IMR-90 (cell line): ENCODE data around the gene FXYD3. TPM values are rescaled to one million over a fixed set of nuclear protein-coding genes. Genes with fewer than 3 reads are reported as not detected.

ENCODE experiments used
- ATAC-seq: fragments of 200-7000 bp; cut with Tn5 transposase; 2 replicates; pipeline ENCODE4 v1.9.1; 2020; ENCODE audit warnings: low read depth, mild to moderate bottlenecking, moderate library complexity
- Bru-seq: library from RNA; stranded (reverse); fragments of 400-500 nt; gene quantifications from one replicate; lab custom pipeline; 2021; lab: Mats Ljungman, UMichigan
- BruChase-seq, 2 experiments: library from RNA; stranded (reverse); fragments of 400-500 nt; gene quantifications; one replicate each; lab custom pipeline; 2021; lab: Mats Ljungman, UMichigan
- BruUV-seq: library from RNA; stranded (reverse); fragments of 400-500 nt; replicated peaks from 2 replicates; lab custom pipeline; 2021; lab: Mats Ljungman, UMichigan
- CTCF ChIA-PET: fragments of 300-600 bp; formaldehyde crosslinking; extraction: SDS; loops from one replicate; lab custom pipeline; 2021; ENCODE audit warnings: antibody characterized with exemption; lab: Yijun Ruan, JAX
- POLR2A ChIA-PET: fragments of 300-600 bp; sonication (Branson Sonifier 250); formaldehyde crosslinking; loops from one replicate; lab custom pipeline; 2022; ENCODE audit warnings: antibody characterized with exemption; ENCODE audit not compliant: unreplicated experiment; lab: Charles Lee
- DNase-seq: peaks from one replicate; pipeline ENCODE4 v3.0.0; 2013
- H2AFZ ChIP-seq: replicated peaks from 2 replicates; pipeline ENCODE3; 2013; ENCODE audit warnings: low read length, mild to moderate bottlenecking; ENCODE audit not compliant: poor library complexity
- H2AK5ac ChIP-seq: 2 replicates; pipeline ENCODE4 v1.6.1; 2013; ENCODE audit warnings: low read depth, low read length, inconsistent platforms
- H2AK9ac ChIP-seq: replicated peaks from 2 replicates; pipeline ENCODE3; 2013; ENCODE audit warnings: mild to moderate bottlenecking, low read depth, low read length, moderate library complexity; ENCODE audit not compliant: poor library complexity
- H2BK120ac ChIP-seq: 2 replicates; pipeline ENCODE4 v1.6.1; 2013; ENCODE audit warnings: low read depth, low read length, inconsistent platforms
- H2BK15ac ChIP-seq: 3 replicates; pipeline ENCODE4 v1.6.1; 2013; ENCODE audit warnings: low read depth, low read length, inconsistent platforms
- H2BK20ac ChIP-seq: 2 replicates; pipeline ENCODE4 v1.6.1; 2013; ENCODE audit warnings: low read depth, mild to moderate bottlenecking, inconsistent platforms, low read length, moderate library complexity
- H2BK5ac ChIP-seq: 2 replicates; pipeline ENCODE4 v1.6.1; 2013; ENCODE audit warnings: mild to moderate bottlenecking, low read depth, low read length, inconsistent platforms; ENCODE audit not compliant: poor library complexity, severe bottlenecking
- H3K14ac ChIP-seq: replicated peaks from 2 replicates; pipeline ENCODE4 v1.6.1; 2013; ENCODE audit warnings: low read depth, low read length, inconsistent platforms
- H3K18ac ChIP-seq: 2 replicates; pipeline ENCODE4 v1.6.1; 2013; ENCODE audit warnings: low read depth, low read length, control low read depth
- H3K23ac ChIP-seq: 2 replicates; pipeline ENCODE4 v1.6.1; 2013; ENCODE audit warnings: low read depth, low read length, inconsistent platforms
- H3K27ac ChIP-seq: 2 replicates; pipeline ENCODE4 v1.5.1; 2013; ENCODE audit warnings: mild to moderate bottlenecking, control low read depth, low read length; ENCODE audit not compliant: insufficient read depth
- H3K27me3 ChIP-seq: 2 replicates; pipeline ENCODE4 v1.6.1; 2013; ENCODE audit warnings: low read length; ENCODE audit not compliant: control insufficient read depth, insufficient read depth
- H3K36me3 ChIP-seq: 2 replicates; pipeline ENCODE4 v1.6.1; 2013; ENCODE audit warnings: low read length, mixed read lengths; ENCODE audit not compliant: control insufficient read depth, insufficient read depth
- H3K4ac ChIP-seq: 2 replicates; pipeline ENCODE4 v1.6.1; 2013; ENCODE audit warnings: low read depth, low read length, inconsistent platforms
- H3K4me1 ChIP-seq: 2 replicates; pipeline ENCODE4 v1.6.1; 2013; ENCODE audit warnings: low read length, mixed read lengths; ENCODE audit not compliant: control insufficient read depth, insufficient read depth
- H3K4me2 ChIP-seq: 2 replicates; pipeline ENCODE4 v1.6.1; 2013; ENCODE audit warnings: low read depth, mild to moderate bottlenecking, control low read depth, low read length, moderate library complexity
- H3K4me3 ChIP-seq: 2 replicates; pipeline ENCODE4 v1.5.1; 2013; ENCODE audit warnings: low read depth, mild to moderate bottlenecking, control low read depth, low read length, moderate library complexity; ENCODE audit not compliant: insufficient read depth
- H3K56ac ChIP-seq: 2 replicates; pipeline ENCODE4 v1.6.1; 2013; ENCODE audit warnings: low read length, inconsistent platforms; ENCODE audit not compliant: insufficient read depth; ENCODE audit errors: extremely low read depth
- H3K79me1 ChIP-seq, 2 experiments: 2 replicates each; pipeline ENCODE4 v1.6.1; 2013; ENCODE audit warnings: low read length in 2 of 2, inconsistent platforms in 1 of 2, low read depth in 1 of 2
- H3K9ac ChIP-seq: 2 replicates; pipeline ENCODE4 v1.6.1; 2013; ENCODE audit warnings: low read depth, low read length, control low read depth
- H3K9me1 ChIP-seq: 2 replicates; pipeline ENCODE4 v1.6.1; 2013; ENCODE audit warnings: low read length, inconsistent platforms; ENCODE audit not compliant: insufficient read depth
- H3K9me3 ChIP-seq: 2 replicates; pipeline ENCODE4 v1.6.1; 2013; ENCODE audit warnings: low read length; ENCODE audit not compliant: control insufficient read depth, insufficient read depth
- H4K20me1 ChIP-seq: 2 replicates; pipeline ENCODE4 v1.6.1; 2013; ENCODE audit warnings: low read length, inconsistent platforms; ENCODE audit not compliant: insufficient read depth
- H4K5ac ChIP-seq: 2 replicates; pipeline ENCODE4 v1.6.1; 2013; ENCODE audit warnings: mild to moderate bottlenecking, low read depth, low read length, control low read depth
- H4K8ac ChIP-seq, 2 experiments: 2 replicates each; pipeline ENCODE4 v1.6.1; 2013; ENCODE audit warnings: low read depth in 2 of 2, low read length in 2 of 2, control low read depth in 1 of 2, inconsistent platforms in 1 of 2
- H4K91ac ChIP-seq: 2 replicates; pipeline ENCODE4 v1.6.1; 2013; ENCODE audit warnings: low read depth, low read length, inconsistent platforms; ENCODE audit not compliant: insufficient read depth
- CHD1 ChIP-seq: IDR thresholded peaks from 2 replicates; pipeline ENCODE4 v1.6.1; 2012; ENCODE audit warnings: low read depth, low read length, improper control_type of control experiment
- MAFK ChIP-seq: IDR thresholded peaks from 2 replicates; pipeline ENCODE4 v1.6.1; 2012; ENCODE audit warnings: low read depth, low read length, improper control_type of control experiment
- RCOR1 ChIP-seq: IDR thresholded peaks from 2 replicates; pipeline ENCODE4 v1.6.1; 2012; ENCODE audit warnings: mild to moderate bottlenecking, low read length, improper control_type of control experiment; ENCODE audit not compliant: insufficient replicate concordance
- RFX5 ChIP-seq: IDR thresholded peaks from 2 replicates; pipeline ENCODE4 v1.8.0; 2012; ENCODE audit warnings: low read depth, mild to moderate bottlenecking, low read length, moderate library complexity
- SMC3 ChIP-seq: fragments of 150-350 bp; IDR thresholded peaks from 2 replicates; pipeline ENCODE4 v1.6.1; 2016; ENCODE audit warnings: low read depth, mild to moderate bottlenecking, antibody characterized with exemption, low read length, moderate library complexity
- WGBS, 2 experiments: methylation state at CpG; one replicate each; pipeline versions ENCODE4 v1.1.5 to v1.1.7; 2013; ENCODE audit warnings: missing lambda C conversion rate in 2 of 2; ENCODE audit not compliant: insufficient read length in 1 of 2; ENCODE audit errors: extremely low coverage in 2 of 2; 5-methylcytosine and 5-hydroxymethylcytosine counted together
- dilution Hi-C: fragments of 300-500 bp; cut with HindIII; formaldehyde crosslinking; loops from one replicate; pipeline ENCODE4 v1.14.3; 2018; ENCODE audit warnings: low sequenced_read_pairs; ENCODE audit not compliant: unreplicated experiment
- in situ Hi-C: fragments of 300-500 bp; cut with MboI; formaldehyde crosslinking; loops from 3 replicates; pipeline ENCODE4 v1.14.3; 2019; ENCODE audit warnings: low sequenced_read_pairs, inconsistent platforms, mixed read lengths
- intact Hi-C: fragments of 100-400 bp; cut with micrococcal nuclease; formaldehyde crosslinking; loops from 2 replicates; pipeline ENCODE4 v1.10.0; 2022
- long read RNA-seq: library from polyadenylated mRNA; unstranded; transcript quantifications from one replicate; pipeline ENCODE4 v2.0.0, GENCODE V29; 2021; ENCODE audit not compliant: unreplicated experiment
- polyA plus RNA-seq, 3 experiments: library from polyadenylated mRNA; depleted of rRNA; stranded (reverse); fragments of >200 nt; gene quantifications; 2 replicates each; pipeline ENCODE4 v1.2.3, GENCODE V29; 2012; ENCODE audit warnings: low replicate concordance in 1 of 3
- total RNA-seq: library from RNA; depleted of rRNA; stranded (reverse); fragments of >200 nt; gene quantifications from 2 replicates; pipeline ENCODE4 v1.2.3, GENCODE V29; 2012; rRNA removed
- TF ChIP-seq, protein P1 (sequence below): fragments of 150-350 bp; IDR thresholded peaks from 2 replicates; pipeline ENCODE4 v1.6.1; 2016; ENCODE audit warnings: low read depth, mild to moderate bottlenecking, low read length, moderate library complexity, borderline replicate concordance

FXYD3 gene, protein sequence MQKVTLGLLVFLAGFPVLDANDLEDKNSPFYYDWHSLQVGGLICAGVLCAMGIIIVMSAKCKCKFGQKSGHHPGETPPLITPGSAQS
- total RNA-seq (not detected in 2 replicates), polyA plus RNA-seq (2012; rRNA removed) (not detected in 2 replicates), Bru-seq, nascent RNA (percentile 7 among the genes with signal in this experiment), BruChase-seq, experiment 1, labeled RNA remaining after a 6-hour chase (percentile 8 among the genes with signal in this experiment), BruChase-seq, experiment 2, labeled RNA remaining after a 2-hour chase (percentile 17 among the genes with signal in this experiment)
- polyA plus RNA-seq (2012; cell fraction: cytosol; rRNA removed): not detected in 2 replicates
- not detected in 2 replicates for polyA plus RNA-seq (2012; cell fraction: nucleus; rRNA removed; ENCODE audit: low replicate concordance)
- long read RNA-seq: 0 reads

GRCh38 chr19:35115177-35115951 is at the start of gene FXYD3:
TSS of gene FXYD3 (plus strand) at chr19:35115823. CDS start at chr19:35119377, 3,554 bp downstream.
- intact Hi-C loops (no loop called here), in situ Hi-C loops (no loop called here), dilution Hi-C loops (no loop called here)
- no peak for TF ChIP-seq MAFK
- no peak for TF ChIP-seq RFX5
- no peak for TF ChIP-seq RCOR1
- no peak for TF ChIP-seq SMC3
- TF ChIP-seq CHD1: no peak
- TF ChIP-seq, protein P1, sequence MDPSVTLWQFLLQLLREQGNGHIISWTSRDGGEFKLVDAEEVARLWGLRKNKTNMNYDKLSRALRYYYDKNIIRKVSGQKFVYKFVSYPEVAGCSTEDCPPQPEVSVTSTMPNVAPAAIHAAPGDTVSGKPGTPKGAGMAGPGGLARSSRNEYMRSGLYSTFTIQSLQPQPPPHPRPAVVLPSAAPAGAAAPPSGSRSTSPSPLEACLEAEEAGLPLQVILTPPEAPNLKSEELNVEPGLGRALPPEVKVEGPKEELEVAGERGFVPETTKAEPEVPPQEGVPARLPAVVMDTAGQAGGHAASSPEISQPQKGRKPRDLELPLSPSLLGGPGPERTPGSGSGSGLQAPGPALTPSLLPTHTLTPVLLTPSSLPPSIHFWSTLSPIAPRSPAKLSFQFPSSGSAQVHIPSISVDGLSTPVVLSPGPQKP: no peak
- Histone ChIP-seq H3K79me1 (no peaks in the 10 kb centered on the region), H3K4me3 (peak within 1 kb of the TSS; percentile 1; the same call in 1 of the 2 replicates), H3K4ac (no peak within 1 kb of the TSS), H3K18ac (no peak within 1 kb of the TSS), H2BK5ac (no peak within 1 kb of the TSS), H2AK9ac (peak within 1 kb of the TSS; percentile 7), H3K27me3 (peaks cover 26% of the 10 kb centered on the region), H3K14ac (no peak within 1 kb of the TSS), H2BK15ac (no peak within 1 kb of the TSS), H3K9me1 (no peaks in the 10 kb centered on the region), H3K4me1 (no peaks in the 10 kb centered on the region), H4K20me1 (no peaks in the 10 kb centered on the region), H4K8ac (no peak within 1 kb of the TSS), H3K56ac (no peak within 1 kb of the TSS), H3K23ac (no peak within 1 kb of the TSS), H4K5ac (no peak within 1 kb of the TSS), H4K91ac (no peak within 1 kb of the TSS), H3K4me2 (peak within 1 kb of the TSS; percentile 49; the same call in 1 of the 2 replicates), H3K36me3 (no peaks in the 10 kb centered on the region), H2BK120ac (no peak within 1 kb of the TSS), H3K9ac (no peak within 1 kb of the TSS), H2AFZ (peak within 1 kb of the TSS; percentile 75), H3K9me3 (no peaks in the 10 kb centered on the region), H2AK5ac (no peak within 1 kb of the TSS), H3K27ac (no peak within 1 kb of the TSS), H2BK20ac (no peak within 1 kb of the TSS)
- ATAC-seq (no peak), DNase-seq (no peak)
- CTCF ChIA-PET: interaction anchor here (0.7 to 1.2 kb wide), 5 partner anchors 9 to 71 kb away, joined by 3 to 5 read pairs (median 3); no protein-coding TSS in a partner anchor
- WGBS, 2 experiments: no CpG with 5 or more reads among the region's 14 CpGs
- BruUV-seq: no TSS peak
- POLR2A ChIA-PET: no interaction called here
